ENCODE results near the gene MAP2K5. TPM values are rescaled to one million over a fixed set of nuclear protein-coding genes. Genes with fewer than 3 reads are reported as not detected.

Gene MAP2K5
- total and polyA plus RNA-seq, 4 donors, result 3.8 to 6.4 (median 5.6) TPM

- peaks cover 0 to 4% (median 0%) of the 10 kb centered on the region in 4 donors for H3K9me3 ChIP-seq (ENCODE audit: control insufficient read depth in 4 of 4, low read length in 3 of 4)
- H3K27me3 ChIP-seq (ENCODE audit: control insufficient read depth in 4 of 4, insufficient read depth in 4 of 4, low read length in 3 of 4), result peaks cover 0 to 5% (median 2%) of the 10 kb centered on the region in 4 donors
- WGBS, result 93% methylated on average over 5 of the region's 5 CpGs
- no peak overlapping the region for H3K27ac ChIP-seq (ENCODE audit: low read depth in 1 of 2, low read length in 2 of 2)
- peaks cover 0 to 5% (median 0%) of the 10 kb centered on the region in 4 donors for H3K4me1 ChIP-seq (ENCODE audit: control insufficient read depth in 4 of 4, insufficient read depth in 4 of 4, low read length in 3 of 4)
- H3K9ac ChIP-seq (ENCODE audit: low read depth in 1 of 2, low read length in 2 of 2), result no peak overlapping the region
- H3K36me3 ChIP-seq (ENCODE audit: control insufficient read depth in 4 of 4, insufficient read depth in 3 of 4, low read depth in 1 of 4, low read length in 3 of 4), result no peaks in the 10 kb centered on the region
- no peak for TF ChIP-seq REST (IDR thresholded peaks at IDR 0.05)
- TF ChIP-seq CTCF (IDR thresholded peaks at IDR 0.05; ENCODE audit: low read depth, low read length, missing input control), result no peak
- TF ChIP-seq SP1 (IDR thresholded peaks at IDR 0.05), result no peak
- no peak for TF ChIP-seq HNF4A (conservative IDR thresholded peaks at IDR 0.05)
- no peak for TF ChIP-seq ATF3 (IDR thresholded peaks at IDR 0.05)
- TF ChIP-seq MAX (IDR thresholded peaks at IDR 0.05), result no peak
- no peak for TF ChIP-seq FOXA1 (IDR thresholded peaks at IDR 0.05)
- no peak for TF ChIP-seq EGR1 (IDR thresholded peaks at IDR 0.05; ENCODE audit: low read depth in 2 of 2)
- TF ChIP-seq HNF4G (IDR thresholded peaks at IDR 0.05), result no peak
- no peak for TF ChIP-seq JUND (IDR thresholded peaks at IDR 0.05)
- no peak for TF ChIP-seq TAF1 (conservative IDR thresholded peaks at IDR 0.05)
- no peak for TF ChIP-seq FOXA2 (IDR thresholded peaks at IDR 0.05)
- TF ChIP-seq RXRA (IDR thresholded peaks at IDR 0.05), result no peak
- no peak overlapping the region for H3K4me3 ChIP-seq (ENCODE audit: low read depth in 1 of 3, low read length in 3 of 3)
- DNase-seq (ENCODE audit: low spot score), result no peak
Measured at GRCh38 chr15:67815036-67815592, 272.6 kb downstream of the MAP2K5 start.

- peaks cover 0 to 20% (median 4%) of the 10 kb centered on the region in 4 donors for H3K4me1 ChIP-seq (ENCODE audit: control insufficient read depth in 4 of 4, insufficient read depth in 4 of 4, low read length in 3 of 4)
- DNase-seq (ENCODE audit: low spot score), result no peak
- H3K4me3 ChIP-seq (ENCODE audit: low read depth in 1 of 3, low read length in 3 of 3), result no peak overlapping the region
- TF ChIP-seq ATF3 (IDR thresholded peaks at IDR 0.05), result no peak
- TF ChIP-seq EGR1 (IDR thresholded peaks at IDR 0.05; ENCODE audit: low read depth in 2 of 2), result no peak
- TF ChIP-seq MAX (IDR thresholded peaks at IDR 0.05), result no peak
- no peak for TF ChIP-seq CTCF (IDR thresholded peaks at IDR 0.05; ENCODE audit: low read depth, low read length, missing input control)
- no peaks in the 10 kb centered on the region for H3K36me3 ChIP-seq (ENCODE audit: control insufficient read depth in 4 of 4, insufficient read depth in 3 of 4, low read depth in 1 of 4, low read length in 3 of 4)
- peaks cover 0 to 12% (median 11%) of the 10 kb centered on the region in 4 donors for H3K27me3 ChIP-seq (ENCODE audit: control insufficient read depth in 4 of 4, insufficient read depth in 4 of 4, low read length in 3 of 4)
- H3K9ac ChIP-seq (ENCODE audit: low read depth in 1 of 2, low read length in 2 of 2), result no peak overlapping the region
- 93% methylated on average over 3 of the region's 3 CpGs for WGBS
- peaks cover 0 to 4% (median 0%) of the 10 kb centered on the region in 4 donors for H3K9me3 ChIP-seq (ENCODE audit: control insufficient read depth in 4 of 4, low read length in 3 of 4)
- no peak overlapping the region for H3K27ac ChIP-seq (ENCODE audit: low read depth in 1 of 2, low read length in 2 of 2)
Measured at GRCh38 chr15:67816668-67817067, 274.2 kb downstream of the MAP2K5 start.

Data from liver (tissue), 9 donors.